Gastroesophageal sphincter (tissue), 3 donors: ENCODE results near the gene SRF.

Experiments
- POLR2AphosphoS5 ChIP-seq: sonication (generic); formaldehyde crosslinking; IDR thresholded peaks from one replicate; pipeline ENCODE4 v1.6.1; 2017; ENCODE audit warnings: antibody characterized with exemption
- TF ChIP-seq, protein P1 (sequence below), 4 experiments: fragments of 200-600 bp in 2 of 4; fragments of 450-650 bp in 2 of 4; sonication (generic) in 1 of 4; IDR thresholded peaks; one replicate each; pipeline ENCODE4 v1.5.1; 2017 to 2019; ENCODE audit warnings: antibody characterized with exemption in 4 of 4, mild to moderate bottlenecking in 2 of 4, moderate library complexity in 2 of 4

DNA sequence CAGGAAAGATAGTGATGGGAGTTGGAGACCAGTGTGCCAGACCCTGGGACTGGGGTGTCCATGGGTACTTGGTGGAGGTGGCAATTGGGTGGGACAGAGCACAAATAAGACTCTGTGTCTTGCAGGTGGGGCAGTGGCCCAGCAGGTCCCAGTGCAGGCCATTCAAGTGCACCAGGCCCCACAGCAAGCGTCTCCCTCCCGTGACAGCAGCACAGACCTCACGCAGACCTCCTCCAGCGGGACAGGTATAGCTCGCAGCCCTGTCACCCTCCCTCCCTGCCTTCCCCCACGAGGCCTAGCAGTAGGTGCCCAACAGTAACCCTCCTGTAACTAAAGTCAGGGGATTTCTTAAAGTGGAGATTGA, 5.3 kb downstream of the SRF start:
- TF ChIP-seq, protein P1, sequence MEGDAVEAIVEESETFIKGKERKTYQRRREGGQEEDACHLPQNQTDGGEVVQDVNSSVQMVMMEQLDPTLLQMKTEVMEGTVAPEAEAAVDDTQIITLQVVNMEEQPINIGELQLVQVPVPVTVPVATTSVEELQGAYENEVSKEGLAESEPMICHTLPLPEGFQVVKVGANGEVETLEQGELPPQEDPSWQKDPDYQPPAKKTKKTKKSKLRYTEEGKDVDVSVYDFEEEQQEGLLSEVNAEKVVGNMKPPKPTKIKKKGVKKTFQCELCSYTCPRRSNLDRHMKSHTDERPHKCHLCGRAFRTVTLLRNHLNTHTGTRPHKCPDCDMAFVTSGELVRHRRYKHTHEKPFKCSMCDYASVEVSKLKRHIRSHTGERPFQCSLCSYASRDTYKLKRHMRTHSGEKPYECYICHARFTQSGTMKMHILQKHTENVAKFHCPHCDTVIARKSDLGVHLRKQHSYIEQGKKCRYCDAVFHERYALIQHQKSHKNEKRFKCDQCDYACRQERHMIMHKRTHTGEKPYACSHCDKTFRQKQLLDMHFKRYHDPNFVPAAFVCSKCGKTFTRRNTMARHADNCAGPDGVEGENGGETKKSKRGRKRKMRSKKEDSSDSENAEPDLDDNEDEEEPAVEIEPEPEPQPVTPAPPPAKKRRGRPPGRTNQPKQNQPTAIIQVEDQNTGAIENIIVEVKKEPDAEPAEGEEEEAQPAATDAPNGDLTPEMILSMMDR (IDR thresholded peaks at IDR 0.05): no peak
- TF ChIP-seq POLR2AphosphoS5: no peak
